GM23248 (cell line): ENCODE data around the gene CDV3. TPM values are rescaled to one million over a fixed set of nuclear protein-coding genes. Genes with fewer than 3 reads are reported as not detected.
A peak's percentile ranks its signal among the peaks of the same experiment; 100 is the strongest.

Source experiments
- DNase-seq: peaks from one replicate; pipeline ENCODE4 v3.0.0-alpha.2; 2015
- H2AFZ ChIP-seq: fragments of 200-600 bp; sonication (generic); 2 replicates; pipeline ENCODE4 v1.6.1; 2016; ENCODE audit warnings: antibody characterized with exemption
- H3F3A ChIP-seq: fragments of 200-600 bp; sonication (generic); 2 replicates; pipeline ENCODE4 v1.6.1; 2016; ENCODE audit warnings: mild to moderate bottlenecking, antibody characterized with exemption, mixed run types; ENCODE audit not compliant: insufficient read depth
- H3K27ac ChIP-seq: fragments of 200-600 bp; sonication (generic); 2 replicates; pipeline ENCODE4 v1.5.1; 2016; ENCODE audit warnings: mild to moderate bottlenecking
- H3K27me3 ChIP-seq: fragments of 200-600 bp; sonication (generic); replicated peaks from 2 replicates; pipeline ENCODE4 v1.6.1; 2016; ENCODE audit warnings: mild to moderate bottlenecking; ENCODE audit not compliant: insufficient read depth
- H3K36me3 ChIP-seq: fragments of 200-600 bp; sonication (generic); 2 replicates; pipeline ENCODE4 v1.6.1; 2016; ENCODE audit warnings: low read depth, mild to moderate bottlenecking
- H3K4me1 ChIP-seq: fragments of 200-600 bp; sonication (generic); 2 replicates; pipeline ENCODE4 v1.6.1; 2016; ENCODE audit warnings: mild to moderate bottlenecking; ENCODE audit not compliant: insufficient read depth
- H3K4me2 ChIP-seq: fragments of 200-600 bp; sonication (generic); one replicate; pipeline ENCODE4 v1.6.1; 2016; ENCODE audit warnings: mild to moderate bottlenecking; ENCODE audit not compliant: unreplicated experiment
- H3K4me3 ChIP-seq: fragments of 200-600 bp; sonication (generic); 2 replicates; pipeline ENCODE4 v1.5.1; 2016; ENCODE audit warnings: mild to moderate bottlenecking
- H3K79me2 ChIP-seq: fragments of 200-600 bp; sonication (generic); 2 replicates; pipeline ENCODE4 v1.6.1; 2016; ENCODE audit warnings: mild to moderate bottlenecking; ENCODE audit not compliant: insufficient read depth
- H3K9ac ChIP-seq: fragments of 200-600 bp; sonication (generic); 2 replicates; pipeline ENCODE4 v1.6.1; 2016; ENCODE audit warnings: mild to moderate bottlenecking
- H3K9me2 ChIP-seq: fragments of 200-600 bp; sonication (generic); 2 replicates; pipeline ENCODE4 v1.6.1; 2016; ENCODE audit warnings: mixed run types, mild to moderate bottlenecking, moderate library complexity; ENCODE audit not compliant: insufficient read depth
- H3K9me3 ChIP-seq: fragments of 200-600 bp; sonication (generic); one replicate; pipeline ENCODE4 v1.6.1; 2017; ENCODE audit warnings: low read depth
- H4K20me1 ChIP-seq: fragments of 200-600 bp; sonication (generic); 2 replicates; pipeline ENCODE4 v1.6.0; 2016; ENCODE audit not compliant: insufficient read depth
- EZH2 ChIP-seq: fragments of 200-600 bp; sonication (generic); IDR thresholded peaks from 2 replicates; pipeline ENCODE4 v1.6.1; 2018; ENCODE audit warnings: antibody characterized with exemption, mild to moderate bottlenecking; ENCODE audit not compliant: insufficient read depth, poor library complexity, severe bottlenecking
- EZH2phosphoT487 ChIP-seq: fragments of 200-600 bp; sonication (generic); IDR thresholded peaks from 2 replicates; pipeline ENCODE4 v1.6.1; 2018; ENCODE audit warnings: antibody characterized with exemption, moderate library complexity, mild to moderate bottlenecking, low read depth; ENCODE audit not compliant: insufficient read depth
- WGBS, 2 experiments: methylation state at CpG; one replicate each; pipeline ENCODE4 v1.1.6; 2015 to 2017; ENCODE audit warnings: low lambda C conversion rate in 2 of 2, low coverage in 1 of 2; ENCODE audit errors: missing lambda C conversion rate in 2 of 2; 5-methylcytosine and 5-hydroxymethylcytosine counted together
- in situ Hi-C: fragments of 300-500 bp; cut with MboI; formaldehyde crosslinking; loops from 2 replicates; pipeline ENCODE4 v1.15.0; 2020
- polyA plus RNA-seq: library from polyadenylated mRNA; unstranded; fragments of >200 nt; fragmentation: Nextera tagmentation; extraction: Ambion mirVana; gene quantifications from 2 replicates; pipeline ENCODE4 v1.2.1, GENCODE V29; 2016
- total RNA-seq: library from RNA; depleted of rRNA; stranded (reverse); fragments of >200 nt; shearing (Covaris generic); gene quantifications from 2 replicates; pipeline ENCODE4 v1.2.3, GENCODE V29; 2014

CDV3 gene
- total and polyA plus RNA-seq, 2 experiments from 2014 or later = 37.0 to 155 TPM

DNA sequence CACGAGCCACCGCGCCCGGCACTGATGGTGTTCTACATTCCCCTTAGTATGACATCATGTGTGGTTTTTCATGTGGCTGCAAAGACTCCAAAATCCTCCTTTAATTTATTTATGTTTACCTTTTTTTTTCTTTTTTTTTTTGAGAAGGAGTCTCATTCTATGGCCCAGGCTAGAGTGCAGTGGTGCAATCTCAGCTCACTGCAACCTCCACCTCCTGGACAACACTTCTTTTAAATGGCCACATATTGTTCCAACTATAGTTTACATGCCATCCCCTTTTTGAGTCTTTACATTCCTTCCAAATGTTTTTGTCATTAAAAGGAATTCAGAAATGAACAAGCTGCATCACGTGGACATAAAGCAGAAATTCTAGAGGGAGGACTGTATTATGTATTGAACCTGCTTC is 10.3 kb upstream of the CDV3 start:
- H2AFZ ChIP-seq = no peak overlapping the region
- TF ChIP-seq EZH2 (no peak), EZH2phosphoT487 (no peak)
- 5 to 12% methylated on average over 5 of the region's 5 CpGs for WGBS, 2 experiments
- no peaks in the 10 kb centered on the region for H3K27me3 ChIP-seq
- no peaks in the 10 kb centered on the region for H3K36me3 ChIP-seq
- H3K4me2 ChIP-seq = peak overlapping the region; percentile 23
- H4K20me1 ChIP-seq = no peaks in the 10 kb centered on the region
- H3K4me3 ChIP-seq = no peak overlapping the region
- in situ Hi-C loops = no loop called here
- peak; percentile 67 for DNase-seq
- no peaks in the 10 kb centered on the region for H3K9me3 ChIP-seq
- H3K79me2 ChIP-seq = no peaks in the 10 kb centered on the region
- H3K9ac ChIP-seq = no peak overlapping the region
- no peaks in the 10 kb centered on the region for H3K9me2 ChIP-seq
- H3F3A ChIP-seq = peaks cover 12% of the 10 kb centered on the region
- H3K4me1 ChIP-seq = peaks cover 15% of the 10 kb centered on the region
- H3K27ac ChIP-seq = peak overlapping the region; percentile 9; the same call in 1 of the 2 replicates

DNA sequence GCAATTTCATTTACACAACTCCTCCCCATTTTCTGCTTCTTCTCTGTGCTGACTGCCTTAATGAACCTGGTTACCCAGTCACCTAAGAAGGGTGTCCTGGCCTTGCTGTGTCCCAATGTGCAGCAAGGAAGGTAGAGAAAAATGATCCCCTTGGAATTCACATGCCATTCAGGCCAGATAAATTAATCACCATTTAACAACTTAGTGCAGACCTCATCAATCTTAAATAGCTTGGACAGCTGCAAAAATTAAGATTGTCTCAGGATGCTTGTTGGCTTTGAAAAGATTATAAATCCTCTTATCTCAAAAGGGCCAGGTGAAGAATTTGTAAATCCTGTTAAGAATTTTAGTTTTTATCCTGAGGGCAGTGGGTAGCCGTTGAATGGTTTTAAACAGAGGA is 9.7 kb upstream of the CDV3 start:
- Histone ChIP-seq H3K79me2 (no peaks in the 10 kb centered on the region), H3K9me2 (no peaks in the 10 kb centered on the region), H3K9me3 (no peaks in the 10 kb centered on the region), H3K4me2 (peak overlapping the region; percentile 23), H3K27me3 (no peaks in the 10 kb centered on the region), H3K9ac (no peak overlapping the region), H3K36me3 (no peaks in the 10 kb centered on the region), H3F3A (peaks cover 18% of the 10 kb centered on the region), H4K20me1 (no peaks in the 10 kb centered on the region), H3K4me1 (peaks cover 20% of the 10 kb centered on the region), H2AFZ (no peak overlapping the region), H3K27ac (no peak overlapping the region), H3K4me3 (no peak overlapping the region)
- DNase-seq = no peak
- WGBS, 2 experiments = 79 to 89% methylated on average over 1 of the region's 1 CpG
- in situ Hi-C loops = no loop called here
- TF ChIP-seq EZH2phosphoT487 (no peak), EZH2 (no peak)

DNA sequence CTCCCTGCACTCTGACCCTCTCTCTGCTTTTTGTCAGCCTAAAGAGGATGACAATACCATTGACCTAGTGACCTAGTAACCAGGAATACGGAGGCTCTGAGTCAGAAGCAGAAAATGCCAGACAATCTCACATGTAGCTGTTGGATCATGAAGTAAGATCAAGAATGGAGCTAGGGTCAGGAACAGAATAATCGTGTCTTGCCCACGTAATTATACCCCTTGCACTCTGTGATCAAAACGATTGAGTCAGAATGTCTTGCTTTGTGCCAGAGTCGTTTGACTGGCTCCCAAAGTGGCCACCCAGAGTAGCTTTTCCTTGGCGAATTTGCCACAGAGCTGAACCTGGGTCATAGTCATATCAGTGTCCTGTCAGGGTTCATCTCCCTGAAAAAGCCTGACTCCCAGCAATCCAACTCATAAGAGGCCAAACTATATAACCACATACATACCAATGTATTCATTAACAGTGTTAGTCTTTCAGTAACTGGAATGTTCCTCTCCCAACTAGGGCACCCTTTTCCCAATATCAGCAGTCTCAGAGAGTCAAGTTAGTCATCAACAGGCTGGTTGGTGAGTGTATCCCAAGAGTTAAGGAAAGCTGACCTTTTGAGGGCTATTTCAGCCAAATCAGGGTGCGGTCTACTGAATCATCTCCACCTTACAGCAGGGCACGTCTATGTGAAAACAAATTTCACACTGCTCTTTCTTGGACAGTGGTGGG is 5.0 kb upstream of the CDV3 start:
- TF ChIP-seq EZH2phosphoT487 (no peak), EZH2 (no peak)
- DNase-seq = peak; percentile 94
- peak overlapping the region; percentile 44; the same call in 1 of the 2 replicates for H3K9ac ChIP-seq

DNA sequence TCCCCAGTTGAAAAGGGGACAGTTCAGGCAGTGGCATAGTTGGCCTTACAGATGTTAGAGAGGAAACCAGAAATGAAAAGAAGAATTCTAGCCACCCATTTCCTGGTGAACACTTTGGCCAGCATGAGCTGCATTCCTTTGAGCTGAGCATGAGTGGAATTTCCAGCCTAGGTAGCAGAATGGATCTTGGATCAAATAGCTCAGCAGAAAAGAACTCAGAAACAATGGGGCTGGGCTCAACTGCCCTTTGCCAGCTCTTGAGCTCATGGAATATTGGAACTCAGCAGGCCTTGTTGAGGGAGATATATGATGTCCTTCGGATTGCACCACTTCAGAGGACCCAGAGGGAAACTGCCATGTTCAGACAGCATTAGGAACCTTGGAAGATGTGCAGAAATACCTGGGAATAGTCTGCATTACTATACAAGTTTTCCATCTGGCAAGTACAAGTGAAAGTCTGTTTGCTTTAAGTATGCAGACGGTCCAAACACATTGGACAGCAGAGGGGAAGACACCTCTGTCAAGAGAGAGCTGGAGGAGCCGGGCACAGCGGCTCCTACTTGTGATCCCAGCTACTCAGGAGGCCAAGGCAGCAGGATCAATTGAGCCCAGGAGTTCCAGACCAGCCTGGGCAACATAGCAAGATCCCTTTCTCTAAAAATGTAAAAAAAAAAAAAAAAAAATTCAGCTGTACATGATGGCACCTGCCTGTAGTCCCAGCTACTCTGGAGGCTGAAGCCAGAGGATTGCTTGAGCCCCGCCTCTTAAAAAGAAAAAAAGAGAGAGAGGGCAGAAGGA is 3.1 kb upstream of the CDV3 start:
- Histone ChIP-seq H3K9me2 (no peaks in the 10 kb centered on the region), H3F3A (peaks cover 63% of the 10 kb centered on the region), H3K27me3 (no peaks in the 10 kb centered on the region), H3K4me1 (peaks cover 52% of the 10 kb centered on the region), H2AFZ (no peak overlapping the region), H3K27ac (peak overlapping the region; percentile 85), H3K4me2 (peak overlapping the region; percentile 69), H3K79me2 (peaks cover 11% of the 10 kb centered on the region), H3K9ac (peak overlapping the region; percentile 50), H3K36me3 (peaks cover 3% of the 10 kb centered on the region), H4K20me1 (peaks cover 8% of the 10 kb centered on the region; the same call in 1 of the 2 replicates), H3K4me3 (peak overlapping the region; percentile 24; the same call in 1 of the 2 replicates), H3K9me3 (no peaks in the 10 kb centered on the region)
- DNase-seq = peak; percentile 90
- TF ChIP-seq EZH2 (no peak), EZH2phosphoT487 (no peak)
- WGBS, 2 experiments = 23 to 29% methylated on average over 5 of the region's 5 CpGs
- in situ Hi-C loops = no loop called here

More for the DNA sequence above, 5.0 kb upstream of the CDV3 start:
- Histone ChIP-seq H3K27ac (peak overlapping the region; percentile 85), H3K79me2 (no peaks in the 10 kb centered on the region), H2AFZ (no peak overlapping the region), H3F3A (peaks cover 57% of the 10 kb centered on the region), H3K27me3 (no peaks in the 10 kb centered on the region), H3K4me3 (no peak overlapping the region; the same call in 1 of the 2 replicates), H3K9me2 (no peaks in the 10 kb centered on the region), H3K9me3 (no peaks in the 10 kb centered on the region), H3K36me3 (no peaks in the 10 kb centered on the region), H3K4me1 (peaks cover 56% of the 10 kb centered on the region), H3K4me2 (peak overlapping the region; percentile 69), H4K20me1 (no peaks in the 10 kb centered on the region)
- in situ Hi-C loops = no loop called here
- 9 to 11% methylated on average over 8 of the region's 8 CpGs for WGBS, 2 experiments
